Heart right ventricle (tissue), 16 donors: Measurements from ENCODE around the gene TM2D1. TPM values are rescaled to one million over a fixed set of nuclear protein-coding genes. Genes with fewer than 3 reads are reported as not detected.

Source experiments
- ATAC-seq, 8 donors: fragments of 200-7000 bp; cut with Tn5 transposase; one replicate each; pipeline ENCODE4 v1.9.1; 2020; ENCODE audit warnings: mild to moderate bottlenecking in 8 of 8, moderate library complexity in 8 of 8, moderate number of reproducible peaks in 1 of 8
- DNase-seq, 2 donors: peaks; one replicate each; pipeline ENCODE4 v3.0.0-alpha.2; 2020
- H3K27ac ChIP-seq, 10 donors: fragments of 200-600 bp; sonication (generic) in 2 of 10; one replicate each; pipeline versions ENCODE4 v1.5.0 to v1.8.0; 2020 to 2022; ENCODE audit warnings: mild to moderate bottlenecking in 3 of 10
- H3K27me3 ChIP-seq, 7 donors: fragments of 200-600 bp; one replicate each; pipeline ENCODE4 v1.8.0; 2021 to 2022; ENCODE audit warnings: mild to moderate bottlenecking in 2 of 7
- H3K36me3 ChIP-seq, 9 donors: fragments of 200-600 bp; sonication (generic) in 1 of 9; one replicate each; pipeline versions ENCODE4 v1.5.0 to v1.8.0; 2020 to 2022; ENCODE audit warnings: mild to moderate bottlenecking in 2 of 9
- H3K4me1 ChIP-seq, 9 donors: fragments of 200-600 bp; sonication (generic) in 1 of 9; one replicate each; pipeline versions ENCODE4 v1.5.0 to v1.8.0; 2020 to 2022; ENCODE audit warnings: mild to moderate bottlenecking in 4 of 9
- H3K4me3 ChIP-seq, 10 donors: fragments of 200-600 bp; sonication (generic) in 2 of 10; one replicate each; pipeline versions ENCODE4 v1.5.0 to v1.8.0; 2020 to 2022; ENCODE audit warnings: mild to moderate bottlenecking in 7 of 10, moderate library complexity in 2 of 10
- H3K9me3 ChIP-seq, 11 donors: fragments of 200-600 bp in 10 of 11; sonication (generic) in 2 of 11; one replicate each; pipeline versions ENCODE4 v1.5.0 to v1.8.0; 2013 to 2022; ENCODE audit warnings: mild to moderate bottlenecking in 2 of 11, control low read depth in 1 of 11, moderate library complexity in 1 of 11
- WGBS, 2 donors: extraction: QIAGEN DNeasy Blood & Tissue Kit; methylation state at CpG; one replicate each; pipeline ENCODE4 v1.1.7; 2013; ENCODE audit warnings: inconsistent platforms in 1 of 2; 5-methylcytosine and 5-hydroxymethylcytosine counted together
- intact Hi-C, 10 donors: fragments of 100-400 bp; cut with DNase I; formaldehyde crosslinking; loops; one replicate each; pipeline versions ENCODE4 v1.11.1 to v1.14.2; 2022
- polyA plus RNA-seq, 2 donors: library from polyadenylated mRNA; stranded (reverse); fragments of 200-250 nt; gene quantifications; one replicate each; pipeline ENCODE4 v1.2.3, GENCODE V29; 2013
- total RNA-seq, 10 donors: library from RNA; stranded (reverse); fragmentation: NEBNext Ultra II Directional in 3 of 10; extraction: Animal tissue kit (Norgen Biotek cat#: 25700) in 3 of 10; gene quantifications; one replicate each; pipeline versions ENCODE4 v1.2.1 to v1.2.4, GENCODE V29; 2021 to 2023
- TF ChIP-seq, protein P1 (sequence below), 9 donors: fragments of 200-600 bp; sonication (generic) in 2 of 9; IDR thresholded peaks; one replicate each; pipeline versions ENCODE4 v1.5.0 to v1.8.0; 2021 to 2022; ENCODE audit warnings: antibody characterized with exemption in 9 of 9, mild to moderate bottlenecking in 5 of 9, moderate library complexity in 1 of 9
- donor health status: Arrhythmogenic right ventricular cardiomyopathy.
- donor health status: ischemic (EF 13 %, LVEDD 7.1; RV severe dilation, severe dysfunction).
- donor health status: healthy with polysubstance abuse.
- donor health status: DM: no; HTN: yes; CAD: no.
- donor health status: DM: no; HTN: no; CAD: no.
- donor health status: ischemic (EF 25% LVEDD 6.9; RV normal size, moderate dysfunction).
- donor health status: ischemic (EF 25% LVEDD 5.7; RV mildly dilated, moderate dysfunction).
- donor health status: healthy.
- donor health status: DM: yes; HTN: yes; CAD: no.
- donor health status: Ischemic cardiomyopathy.
- donor health status: ischemic (EF 35%, LVEDD 5.7; RV mildly dilated, moderate dysfunction).
- donor health status: nonischemic (EF 11% LVEDD 7.7; RV severe dilation, severe dysfunction).
- donor health status: DM: yes; HTN: yes; CAD: no.
- donor health status: PGD.
- donor health status: ischemic (EF 29% LVEDD 5.4; RV normal size, mild dysfunction).
- donor health status: nonischemic (EF 23%, LVEDD 6.1; RV moderate dilation, normal function).

TM2D1 gene
- total and polyA plus RNA-seq, 12 donors = 12.9 to 44.7 (median 36.2) TPM

DNA sequence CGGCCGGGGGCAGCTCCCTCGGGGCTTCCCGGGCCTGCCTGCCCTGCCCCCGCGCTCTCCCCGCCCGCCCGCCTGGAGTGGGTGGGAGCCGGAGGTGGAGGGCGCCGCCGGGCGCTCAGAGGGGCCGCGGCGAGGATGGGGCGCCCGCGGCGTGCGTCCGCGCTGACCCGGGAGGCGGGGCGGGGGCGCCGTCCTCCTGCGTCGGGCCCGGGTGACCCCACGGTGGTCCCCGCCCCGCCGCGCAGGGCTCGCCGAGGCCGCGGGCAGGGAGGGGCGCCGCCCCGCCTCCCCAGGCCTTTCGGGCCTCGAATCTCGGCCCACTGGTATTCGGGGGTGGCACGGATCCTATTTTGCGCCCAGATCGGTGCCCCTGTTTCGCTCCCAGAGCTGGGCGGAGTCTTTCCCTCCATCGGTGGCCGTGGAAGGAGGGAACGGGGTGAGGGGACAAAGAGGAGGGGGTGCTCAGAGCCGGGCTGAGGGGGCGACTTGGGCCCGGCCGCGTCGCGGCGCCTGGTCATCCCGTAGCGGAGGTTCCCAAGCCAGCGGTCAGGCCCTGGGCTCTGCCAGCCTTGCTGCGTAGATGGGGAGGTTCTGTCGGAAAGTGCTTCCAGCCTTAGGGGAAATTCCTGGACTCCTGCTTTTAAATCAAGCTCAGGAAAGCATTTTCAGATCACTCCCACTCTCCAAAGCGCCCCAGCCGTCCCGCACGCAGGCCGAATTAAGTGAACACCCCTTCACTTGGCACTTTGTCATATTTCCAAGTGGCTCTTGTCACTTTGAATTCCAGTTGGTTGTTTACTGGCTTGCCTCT lies 17.9 kb upstream of the TM2D1 start:
- no peaks in the 10 kb centered on the region for H3K36me3 ChIP-seq
- 1 to 2% methylated on average over 49 to 73 of the region's 74 CpGs for WGBS, 2 donors
- no peaks in the 10 kb centered on the region for H3K9me3 ChIP-seq
- ATAC-seq (peak; percentile 77 to 93 (median 88)), DNase-seq (peak; percentile 55 to 62)
- peak overlapping the region; percentile 90 to 99 (median 98) for H3K27ac ChIP-seq
- TF ChIP-seq, protein P1, sequence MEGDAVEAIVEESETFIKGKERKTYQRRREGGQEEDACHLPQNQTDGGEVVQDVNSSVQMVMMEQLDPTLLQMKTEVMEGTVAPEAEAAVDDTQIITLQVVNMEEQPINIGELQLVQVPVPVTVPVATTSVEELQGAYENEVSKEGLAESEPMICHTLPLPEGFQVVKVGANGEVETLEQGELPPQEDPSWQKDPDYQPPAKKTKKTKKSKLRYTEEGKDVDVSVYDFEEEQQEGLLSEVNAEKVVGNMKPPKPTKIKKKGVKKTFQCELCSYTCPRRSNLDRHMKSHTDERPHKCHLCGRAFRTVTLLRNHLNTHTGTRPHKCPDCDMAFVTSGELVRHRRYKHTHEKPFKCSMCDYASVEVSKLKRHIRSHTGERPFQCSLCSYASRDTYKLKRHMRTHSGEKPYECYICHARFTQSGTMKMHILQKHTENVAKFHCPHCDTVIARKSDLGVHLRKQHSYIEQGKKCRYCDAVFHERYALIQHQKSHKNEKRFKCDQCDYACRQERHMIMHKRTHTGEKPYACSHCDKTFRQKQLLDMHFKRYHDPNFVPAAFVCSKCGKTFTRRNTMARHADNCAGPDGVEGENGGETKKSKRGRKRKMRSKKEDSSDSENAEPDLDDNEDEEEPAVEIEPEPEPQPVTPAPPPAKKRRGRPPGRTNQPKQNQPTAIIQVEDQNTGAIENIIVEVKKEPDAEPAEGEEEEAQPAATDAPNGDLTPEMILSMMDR (IDR thresholded peaks at IDR 0.05) = no peak
- intact Hi-C loops = loop anchor here in 2 of 10 donors (2.0 to 5.0 kb wide), 3 partner anchors 16 to 109 kb away; partner anchors contain the start of gene TM2D1 (in 1 of the 2)
- H3K4me3 ChIP-seq = peak overlapping the region; percentile 82 to 99 (median 93)
- peaks cover 0 to 22% (median 14%) of the 10 kb centered on the region in 9 donors for H3K4me1 ChIP-seq
- peaks cover 0 to 3% (median 0%) of the 10 kb centered on the region in 7 donors for H3K27me3 ChIP-seq

GRCh38 chr1:61741711-61742619 lies 17.0 kb upstream of the TM2D1 start, which contains the start of gene PATJ:
TSS of gene PATJ (plus strand) at chr1:61742480. CDS start at chr1:61762893, 20,413 bp downstream.
- intact Hi-C loops = loop anchor here in 2 of 10 donors (2.0 to 5.0 kb wide), 3 partner anchors 15 to 110 kb away; partner anchors contain the start of gene TM2D1 (in 1 of the 2)
- H3K4me3 ChIP-seq = peak within 1 kb of the TSS; percentile 82 to 99 (median 93)
- WGBS, 2 donors = 5 to 7% methylated on average over 46 to 54 of the region's 54 CpGs
- DNase-seq (peak; percentile 47 to 57), ATAC-seq (peak; percentile 59 to 84 (median 75))
- peaks cover 0 to 3% (median 0%) of the 10 kb centered on the region in 7 donors for H3K27me3 ChIP-seq
- no peaks in the 10 kb centered on the region for H3K9me3 ChIP-seq
- H3K36me3 ChIP-seq = no peaks in the 10 kb centered on the region
- peaks cover 0 to 22% (median 13%) of the 10 kb centered on the region in 9 donors for H3K4me1 ChIP-seq
- H3K27ac ChIP-seq = peak within 1 kb of the TSS; percentile 90 to 99 (median 98)
- TF ChIP-seq, protein P1 (IDR thresholded peaks at IDR 0.05) = no peak

DNA sequence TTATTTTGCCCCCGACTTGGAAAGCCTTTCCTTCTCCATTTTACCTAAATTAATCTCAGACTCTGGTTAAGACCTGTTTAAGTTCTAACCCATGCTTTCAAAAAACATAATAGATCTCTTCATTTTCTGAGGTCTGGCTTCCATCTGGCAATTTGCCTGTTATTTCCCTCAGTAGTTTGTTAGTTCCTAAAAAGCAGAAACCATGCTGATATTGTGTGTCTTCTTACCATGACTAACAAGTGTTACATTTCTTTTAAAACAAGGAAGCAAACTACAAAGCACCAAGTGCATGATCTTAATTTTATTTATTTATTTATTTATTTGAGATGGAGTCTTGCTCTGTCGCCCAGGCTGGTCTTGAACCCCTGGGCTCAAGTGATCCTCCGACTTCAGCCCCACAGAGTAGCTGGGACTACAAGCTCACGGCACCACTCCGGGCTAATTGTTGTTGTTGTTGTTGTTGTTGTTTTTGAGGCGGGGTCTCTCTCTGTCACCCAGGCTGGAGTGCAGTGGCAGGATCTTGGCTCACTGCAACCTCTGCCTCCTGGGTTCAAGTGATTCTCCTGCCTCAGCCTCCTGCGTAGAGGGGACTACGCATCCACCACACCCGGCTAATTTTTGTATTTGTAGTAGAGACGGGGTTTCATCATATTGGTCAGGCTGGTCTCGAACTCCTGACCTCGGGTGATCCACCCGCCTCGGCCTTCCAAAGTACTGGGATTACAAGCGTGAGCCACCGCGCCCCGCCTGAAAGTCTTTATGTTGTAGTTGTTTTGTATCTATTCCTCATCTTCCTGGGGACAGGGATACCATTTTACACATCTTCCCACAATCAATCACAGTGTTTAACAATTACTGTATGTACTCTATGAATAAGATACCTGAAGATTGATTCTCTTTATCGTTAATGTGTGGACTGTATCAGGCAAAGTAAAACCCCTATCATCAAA lies 16.1 kb upstream of the TM2D1 start:
- no peak for DNase-seq
- ATAC-seq = no peak
- H3K27me3 ChIP-seq = peaks cover 0 to 3% (median 0%) of the 10 kb centered on the region in 7 donors
- TF ChIP-seq, protein P1 (IDR thresholded peaks at IDR 0.05) = no peak
- peaks cover 0 to 22% (median 9%) of the 10 kb centered on the region in 9 donors for H3K4me1 ChIP-seq
- no peaks in the 10 kb centered on the region for H3K9me3 ChIP-seq
- 91 to 95% methylated on average over 19 of the region's 19 CpGs for WGBS, 2 donors
- intact Hi-C loops = loop anchor here in 1 of 10 donors (5.0 kb wide), 1 partner anchor 111 kb away; no protein-coding TSS in a partner anchor
- H3K36me3 ChIP-seq = no peaks in the 10 kb centered on the region
- peak overlapping the region in 3 of 10 donors; percentile 90 to 98 (median 92) for H3K4me3 ChIP-seq
- peak overlapping the region in 7 of 10 donors; percentile 90 to 99 (median 98) for H3K27ac ChIP-seq
